K562 (cell line): ENCODE measurements around the gene SCYL1. TPM values are rescaled to one million over a fixed set of nuclear protein-coding genes. Genes with fewer than 3 reads are reported as not detected.

Experiments used
- ATF2 ChIP-seq: sonication (generic); formaldehyde crosslinking; IDR thresholded peaks from 2 replicates; pipeline ENCODE4 v1.8.1; 2022; ENCODE audit warnings: missing genetic modification reagents
- CAMTA2 ChIP-seq: fragments of 250-450 bp; sonication (Bioruptor Pico); conservative IDR thresholded peaks from 2 replicates; pipeline ENCODE4 v1.5.1; 2022
- CHD2 ChIP-seq: IDR thresholded peaks from 2 replicates; pipeline ENCODE4 v1.6.1; 2011; ENCODE audit warnings: low read depth, low read length
- CXXC5 ChIP-seq: fragments of 250-450 bp; sonication (Bioruptor Pico); IDR thresholded peaks from 2 replicates; pipeline ENCODE4 v1.8.0; 2022; ENCODE audit warnings: inconsistent platforms, mild to moderate bottlenecking, moderate library complexity
- EGR1 ChIP-seq: fragments of 450-650 bp; conservative IDR thresholded peaks from 2 replicates; pipeline ENCODE4 v1.6.1; 2017; ENCODE audit warnings: mild to moderate bottlenecking
- HMGN3 ChIP-seq: IDR thresholded peaks from 2 replicates; pipeline ENCODE4 v1.6.1; 2011; ENCODE audit warnings: borderline replicate concordance, low read depth, mild to moderate bottlenecking, mixed read lengths, low read length; ENCODE audit not compliant: insufficient read length; ENCODE audit errors: extremely low read depth
- MLX ChIP-seq, 2 experiments: fragments of 450-650 bp in 1 of 2; sonication (generic) in 1 of 2; formaldehyde crosslinking; conservative IDR thresholded peaks; 2 replicates each; pipeline versions ENCODE4 v1.4.0 to v1.8.1; 2020 to 2022; ENCODE audit warnings: mild to moderate bottlenecking in 1 of 2, missing genetic modification reagents in 1 of 2
- NRF1 ChIP-seq, 2 experiments: fragments of 450-650 bp; IDR thresholded peaks in 1 of 2; conservative IDR thresholded peaks in 1 of 2; 2 replicates each; pipeline ENCODE4 v1.6.1; 2014; ENCODE audit warnings: mild to moderate bottlenecking in 2 of 2
- PHF8 ChIP-seq: fragments of 200-600 bp; sonication (generic); IDR thresholded peaks from 2 replicates; pipeline ENCODE4 v1.6.1; 2012; ENCODE audit warnings: mixed run types, mild to moderate bottlenecking, inconsistent platforms, low read length, moderate library complexity, borderline replicate concordance
- TSHZ1 ChIP-seq: fragments of 250-450 bp; sonication (Bioruptor Pico); IDR thresholded peaks from 2 replicates; pipeline ENCODE4 v1.4.0; 2020; ENCODE audit warnings: mild to moderate bottlenecking, moderate library complexity
- XRCC5 ChIP-seq: fragments of 200-400 bp; formaldehyde crosslinking; IDR thresholded peaks from 2 replicates; pipeline ENCODE4 v1.6.1; 2017; ENCODE audit warnings: low read depth, mild to moderate bottlenecking, low read length
- ZBTB43 ChIP-seq: sonication (generic); formaldehyde crosslinking; IDR thresholded peaks from 2 replicates; pipeline ENCODE4 v1.8.0; 2023; ENCODE audit warnings: mild to moderate bottlenecking, missing genetic modification reagents
- ZNF175 ChIP-seq: fragments of 200-800 bp; sonication (Bioruptor generic); IDR thresholded peaks from 2 replicates; pipeline ENCODE4 v1.6.1; 2016; ENCODE audit warnings: low read depth, mild to moderate bottlenecking, missing genetic modification characterization, missing compliant biosample characterization
- ZNF232 ChIP-seq: sonication (generic); formaldehyde crosslinking; IDR thresholded peaks from 2 replicates; pipeline ENCODE4 v1.8.0; 2022; ENCODE audit warnings: mild to moderate bottlenecking, missing genetic modification reagents
- ZNF263 ChIP-seq: sonication (generic); formaldehyde crosslinking; IDR thresholded peaks from 2 replicates; pipeline ENCODE4 v1.8.0; 2022; ENCODE audit warnings: mild to moderate bottlenecking, missing genetic modification reagents, borderline replicate concordance
- ZNF57 ChIP-seq: fragments of 450-650 bp; formaldehyde crosslinking; IDR thresholded peaks from 2 replicates; pipeline ENCODE4 v1.4.0; 2020; ENCODE audit warnings: mild to moderate bottlenecking, moderate library complexity
- ZNF740 ChIP-seq, 3 experiments: fragments of 200-800 bp in 1 of 3; sonication (Bioruptor generic) in 1 of 3; sonication (generic) in 1 of 3; formaldehyde crosslinking in 1 of 3; IDR thresholded peaks; 2 replicates each; pipeline versions ENCODE4 v1.6.1 to v1.8.0; 2016 to 2022; ENCODE audit warnings: mild to moderate bottlenecking in 2 of 3, missing compliant biosample characterization in 2 of 3, missing genetic modification characterization in 2 of 3, missing genetic modification reagents in 1 of 3
- polyA plus RNA-seq, 8 experiments: library from polyadenylated mRNA; depleted of rRNA in 4 of 8; stranded (reverse) in 5 of 8; unstranded in 3 of 8; fragments of >200 nt; fragmentation: Nextera tagmentation in 2 of 8; fragmentation: Illumina TruSeq in 1 of 8; extraction: Ambion mirVana in 2 of 8; extraction: Trizol in 1 of 8; gene quantifications; 2 replicates each; pipeline versions ENCODE4 v1.2.1 to v1.2.3, GENCODE V29; 2011 to 2014; ENCODE audit warnings: inconsistent platforms in 1 of 8, missing spikeins in 1 of 8
- total RNA-seq, 7 experiments: library from RNA; depleted of rRNA in 6 of 7; stranded (reverse); fragments of >200 nt in 6 of 7; fragmentation: Illumina TruSeq in 2 of 7; extraction: Trizol in 2 of 7; gene quantifications; 2 replicates each; pipeline versions ENCODE4 v1.2.1 to v1.2.3, GENCODE V29; 2011 to 2021; ENCODE audit warnings: low replicate concordance in 1 of 7

Gene SCYL1
- total and polyA plus RNA-seq, 9 of the 15 experiments (the other 6 are each of a cell fraction or from before 2014, with no cell fraction given) = 1.9 to 145 (median 57.6) TPM

GRCh38 chr11:65502555-65503367 lies 22.1 kb upstream of the SCYL1 start (continued):
- TF ChIP-seq TSHZ1 (no peak), ZNF232 (CRISPR knock-in tag) (0 out of 2 replicates have a peak, but pooled peaks have one; percentile 67), EGR1 (no peak), CAMTA2 (CRISPR knock-in tag) (no peak), CHD2 (no peak), HMGN3 (no peak), MLX (CRISPR knock-in tag; conservative IDR thresholded peaks at IDR 0.05) (peak in 1 of 2 experiments; percentile 93; a peak in 2 of 4 replicates), ZNF175 (CRISPR knock-in tag) (0 out of 2 replicates have a peak, but pooled peaks have one; percentile 36), NRF1 (conservative IDR thresholded peaks at IDR 0.05 in 1 of 2, IDR thresholded peaks at IDR 0.05 in 1 of 2) (no peak), ZNF740 (CRISPR knock-in tag; IDR thresholded peaks at IDR 0.05) (peak; percentile 38; the same call in 1 of the 2 replicates), ZNF740 (tag; IDR thresholded peaks at IDR 0.05) (no peak), ZNF57 (peak; percentile 88), PHF8 (peak; percentile 28; the same call in 1 of the 2 replicates), XRCC5 (0 out of 2 replicates have a peak, but pooled peaks have one; percentile 56), CXXC5 (no peak), ZBTB43 (CRISPR knock-in tag) (peak; percentile 72; the same call in 1 of the 2 replicates), ZNF263 (CRISPR knock-in tag) (no peak), ATF2 (no peak)
